NCI-H1105 treated with DMSO at 0.1 percent for 48 hours (cell line): ENCODE data around the gene MREG.

Experiments
- DNase-seq: peaks from one replicate; lab custom pipeline; 2025; lab: John Stamatoyannopoulos, UW

Gene MREG

GRCh38 chr2:215918901-215919599, 94.3 kb downstream of the MREG start:
- no peak for DNase-seq

- DNase-seq, result no peak
Measured at GRCh38 chr2:215917953-215918620, 95.3 kb downstream of the MREG start.

DNA sequence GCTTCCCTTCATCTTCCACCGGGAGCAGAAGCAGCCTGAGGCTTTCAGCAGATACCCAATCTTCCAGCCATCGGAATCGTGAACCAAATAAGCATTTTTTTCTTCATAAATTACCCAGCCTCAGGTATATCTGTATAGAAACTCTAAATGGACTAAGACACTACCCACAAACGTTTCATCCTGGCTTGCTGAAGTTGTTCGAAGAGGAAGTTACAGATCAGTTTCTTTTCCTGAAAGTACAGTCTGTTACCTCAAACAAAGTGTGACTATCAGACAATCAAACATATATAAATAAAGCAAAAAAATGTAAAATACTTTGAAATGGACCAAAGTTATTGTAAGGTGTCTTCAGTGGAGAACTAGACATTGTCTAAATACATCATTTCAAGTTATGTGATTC, 97.9 kb downstream of the MREG start:
- DNase-seq, result no peak

- DNase-seq, result no peak
Measured at GRCh38 chr2:215914777-215915165, 98.6 kb downstream of the MREG start.

- DNase-seq, result no peak
Measured at GRCh38 chr2:215914054-215914776, 99.1 kb downstream of the MREG start.

GRCh38 chr2:215912299-215912842, 101.0 kb downstream of the MREG start:
- no peak for DNase-seq

DNA sequence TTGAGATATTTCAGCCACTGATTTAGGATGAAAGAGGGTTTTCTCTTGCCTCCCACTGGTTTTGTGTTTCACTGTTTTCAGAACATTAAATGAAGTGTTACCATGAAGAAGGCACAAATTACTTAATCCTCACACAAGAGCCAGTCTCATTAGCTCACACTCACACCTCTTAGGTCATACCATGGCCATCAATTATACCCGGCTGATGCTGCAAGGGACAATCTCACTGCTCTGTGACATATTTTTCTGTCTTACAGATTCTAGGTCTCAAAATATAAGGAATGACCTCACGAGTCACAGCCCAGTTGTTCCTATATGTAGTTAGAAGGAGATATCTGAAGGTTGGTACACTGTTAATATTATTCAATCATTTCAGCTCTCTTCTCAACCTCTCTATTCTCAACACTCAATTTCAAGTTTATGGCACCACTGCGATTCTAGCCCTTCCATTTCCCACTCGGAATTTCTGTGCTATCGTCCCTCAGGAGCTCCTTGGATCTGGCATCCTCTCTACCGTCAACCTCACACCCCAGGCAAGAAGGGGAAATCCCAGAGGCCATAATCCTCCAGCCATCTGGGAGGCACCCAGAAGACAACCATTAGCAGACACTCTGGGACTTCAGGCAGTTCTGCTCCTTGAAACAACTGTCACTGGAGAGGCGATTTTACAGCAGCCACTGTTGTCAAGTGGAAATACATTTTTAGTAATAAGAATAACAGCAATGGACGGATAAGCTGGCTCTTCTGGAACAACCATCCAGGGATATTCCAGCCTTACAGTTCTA, 101.9 kb downstream of the MREG start:
- no peak for DNase-seq

- no peak for DNase-seq
Measured at GRCh38 chr2:215910180-215910579, 103.2 kb downstream of the MREG start.

DNA sequence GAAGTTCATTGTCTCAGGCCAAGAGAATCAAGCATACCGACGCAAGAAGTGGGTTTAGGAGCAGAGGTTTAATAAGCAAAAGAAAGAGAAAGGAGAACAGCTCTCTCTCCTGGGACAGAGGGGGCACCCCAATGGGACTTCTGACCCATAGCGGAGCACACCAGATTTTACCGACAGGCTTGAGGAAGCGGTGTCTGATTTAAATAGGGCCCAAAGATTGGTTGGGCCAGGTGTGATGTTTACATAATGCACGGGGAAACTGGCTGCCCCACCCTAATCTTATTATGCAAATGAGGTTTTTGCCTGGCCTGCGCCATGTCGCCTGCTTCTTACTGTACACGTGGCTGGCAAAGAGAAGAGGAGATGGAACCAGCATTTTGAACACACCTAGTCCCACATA, 106.2 kb downstream of the MREG start:
- DNase-seq, result no peak

DNA sequence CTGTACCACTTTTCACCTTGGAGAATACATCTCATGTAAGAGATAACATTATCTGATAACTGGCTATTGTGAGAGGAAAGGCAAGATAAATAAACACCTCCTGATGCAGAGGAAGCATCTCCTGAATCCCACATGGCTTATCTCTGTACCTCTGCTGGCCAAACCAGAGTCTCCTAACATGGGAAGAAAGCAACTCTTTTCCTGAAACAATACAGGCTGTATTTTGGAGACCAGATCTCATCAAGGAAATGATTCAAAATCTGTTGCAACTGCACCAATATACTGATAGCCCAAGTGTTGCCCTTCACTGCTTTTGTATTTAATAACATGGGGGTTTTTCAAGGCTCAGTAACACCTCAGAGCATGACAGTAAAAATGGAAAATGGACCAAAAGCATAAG, 106.9 kb downstream of the MREG start:
- no peak for DNase-seq

DNA sequence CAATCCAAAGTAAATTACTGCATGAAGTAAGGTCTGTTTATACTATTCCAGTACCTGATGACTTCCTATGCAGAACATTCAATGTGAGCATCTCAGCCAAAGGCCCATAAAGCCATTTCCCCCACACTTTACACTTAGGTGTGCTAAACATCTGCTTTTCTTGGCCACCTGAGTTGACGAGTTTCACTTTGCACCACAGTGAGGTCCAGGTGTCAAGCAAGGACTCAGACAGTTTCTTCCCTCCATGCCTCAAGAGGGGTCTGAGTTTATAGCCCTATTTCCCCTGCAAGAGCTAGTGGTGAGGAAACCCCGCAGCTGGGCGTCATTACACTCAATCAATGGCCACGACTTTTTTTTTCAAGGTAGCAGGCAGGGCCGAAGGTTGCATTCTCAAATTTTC, 107.7 kb downstream of the MREG start:
- DNase-seq, result no peak

GRCh38 chr2:215904101-215904500, 109.2 kb downstream of the MREG start:
- DNase-seq, result no peak

DNA sequence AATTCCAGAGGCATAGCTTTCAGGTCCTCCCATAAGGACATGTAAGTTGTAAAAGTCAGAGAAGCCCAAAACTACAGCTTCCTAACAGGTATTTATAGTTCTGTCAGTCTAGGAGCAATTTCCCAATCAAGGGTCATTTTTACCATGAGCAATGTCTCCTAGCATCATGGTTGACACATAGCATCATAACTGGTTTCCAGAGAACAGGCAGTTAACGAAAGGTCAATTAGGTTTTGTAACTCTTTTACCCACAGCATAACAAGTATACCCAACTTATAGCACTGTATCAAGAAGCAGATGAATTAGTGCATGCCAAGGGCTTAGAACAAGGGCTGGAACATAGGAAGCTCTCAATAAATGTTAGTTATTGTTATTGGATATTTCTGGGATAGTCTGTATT, 110.1 kb downstream of the MREG start:
- DNase-seq, result no peak

GRCh38 chr2:215901796-215902195, 111.6 kb downstream of the MREG start:
- DNase-seq, result no peak

- no peak for DNase-seq
Measured at GRCh38 chr2:215900843-215901242, 112.5 kb downstream of the MREG start.

DNA sequence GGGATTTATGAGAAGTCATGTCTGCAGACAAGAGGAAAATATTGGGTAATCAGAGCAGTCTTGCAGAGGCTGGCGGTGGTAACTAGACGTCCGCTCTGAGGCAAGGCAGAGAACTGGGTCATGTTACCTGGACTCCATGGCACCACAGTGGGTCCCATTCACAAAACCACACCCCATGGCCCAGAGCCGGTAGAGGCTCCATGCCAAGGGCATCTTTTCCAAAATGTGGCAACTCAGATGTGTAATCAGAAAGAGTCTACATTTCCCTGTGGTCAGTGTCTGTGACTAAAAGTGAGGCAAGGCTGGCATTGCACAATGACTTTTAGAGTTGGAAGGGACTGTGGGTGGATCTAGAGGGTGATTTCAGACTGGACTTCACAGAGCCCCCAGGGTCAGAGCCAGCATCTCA, 113.1 kb downstream of the MREG start:
- DNase-seq, result no peak

DNA sequence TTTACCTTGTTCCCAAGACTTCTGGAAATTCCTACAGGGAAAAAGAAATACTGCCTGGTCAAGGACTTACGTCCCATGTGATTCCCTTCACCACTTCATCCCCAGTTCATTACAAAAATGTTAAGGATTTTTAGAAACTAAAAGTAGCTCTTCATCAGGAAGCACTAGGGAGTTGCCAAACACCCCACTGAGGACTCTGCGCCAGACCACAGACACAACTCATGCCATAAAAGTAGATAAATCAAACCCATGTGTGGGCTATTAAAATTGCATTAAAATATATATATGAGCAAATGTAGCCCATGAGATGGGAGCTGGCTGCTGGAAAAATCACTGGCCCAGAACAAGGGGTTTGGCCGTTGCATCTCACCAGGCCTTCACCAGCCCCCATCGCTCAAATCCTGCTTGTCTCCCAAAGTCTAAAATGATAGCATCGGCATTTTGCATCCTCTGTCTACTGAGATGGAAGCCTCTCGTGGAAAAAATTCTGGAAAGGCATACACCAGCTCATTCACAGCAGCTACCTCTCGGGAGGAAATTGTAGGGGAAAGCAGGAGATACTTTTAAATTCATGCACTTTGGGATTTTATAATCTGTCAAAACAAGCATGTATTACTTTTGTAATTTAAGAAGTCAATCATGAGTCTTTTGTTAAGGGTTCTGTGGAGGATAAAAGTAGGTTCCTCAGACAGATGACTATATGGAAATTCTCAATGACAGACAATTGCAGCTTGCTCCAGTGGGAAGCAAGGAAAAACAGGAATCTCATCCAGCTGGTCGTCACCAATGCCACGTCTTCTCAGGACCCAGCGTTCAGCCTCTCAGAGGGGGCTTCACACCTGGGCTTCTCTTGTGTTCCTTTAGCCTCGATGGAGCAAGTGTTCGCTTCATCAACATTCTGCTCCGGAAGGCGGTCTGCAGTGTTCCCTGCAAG, 113.9 kb downstream of the MREG start:
- DNase-seq, result no peak

- no peak for DNase-seq
Measured at GRCh38 chr2:215898363-215898762, 115.0 kb downstream of the MREG start.

- no peak for DNase-seq
Measured at GRCh38 chr2:215896921-215897320, 116.4 kb downstream of the MREG start.

DNA sequence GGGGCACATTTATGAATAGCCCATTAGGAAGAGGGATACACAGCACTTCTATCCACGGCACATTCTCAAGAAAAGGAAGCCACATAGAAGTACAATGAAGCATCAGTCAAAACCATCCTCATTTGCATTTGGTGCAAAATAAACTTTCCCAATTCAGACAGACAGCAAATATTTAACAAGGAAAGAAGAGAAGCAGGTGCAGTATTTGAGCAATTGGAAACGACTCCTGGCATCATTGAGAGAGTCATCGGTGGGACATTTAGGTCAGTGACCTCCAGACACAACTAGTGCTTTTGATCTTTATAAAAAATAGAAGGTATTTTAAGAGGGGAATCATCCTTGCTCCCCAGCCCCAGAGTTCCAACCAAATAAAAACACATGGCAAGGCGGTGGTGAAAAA, 118.0 kb downstream of the MREG start:
- DNase-seq, result peak; percentile 14
